ENCODE data around the gene UFC1. TPM values are rescaled to one million over a fixed set of nuclear protein-coding genes. Genes with fewer than 3 reads are reported as not detected.

UFC1 gene
- 43.8 and 68.1 TPM in 2 replicates for total RNA-seq

DNA sequence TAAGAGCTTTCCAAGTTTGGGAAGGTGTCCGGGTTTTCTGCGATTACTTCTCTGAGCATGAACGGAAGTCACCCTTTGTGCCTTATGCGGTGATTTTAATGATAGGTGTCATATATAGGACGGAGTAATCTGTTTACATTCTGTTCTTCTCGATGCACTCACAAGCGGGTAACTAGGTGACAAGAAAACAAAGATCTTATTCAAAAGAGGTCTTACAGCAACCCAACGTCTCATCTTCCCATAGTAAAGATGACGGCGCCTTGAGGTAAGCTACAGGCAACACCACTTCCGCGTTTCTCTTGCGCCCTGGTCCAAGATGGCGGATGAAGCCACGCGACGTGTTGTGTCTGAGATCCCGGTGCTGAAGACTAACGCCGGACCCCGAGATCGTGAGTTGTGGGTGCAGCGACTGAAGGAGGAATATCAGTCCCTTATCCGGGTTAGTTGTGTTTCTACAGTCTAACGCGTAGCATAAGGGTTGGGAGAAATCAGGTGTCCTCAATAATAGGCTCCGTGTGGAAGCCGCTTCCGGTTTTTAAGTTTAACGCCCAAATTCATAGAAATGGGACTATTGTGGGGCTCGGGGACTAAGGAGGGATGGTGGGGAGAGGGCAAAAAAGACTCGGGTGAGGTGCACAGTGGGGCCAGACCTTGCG lies at the start of gene UFC1:
TSS of gene UFC1 (plus strand) at position 297 of the 656 bp plus-strand sequence. CDS start at position 317, 20 bp downstream.

DNA sequence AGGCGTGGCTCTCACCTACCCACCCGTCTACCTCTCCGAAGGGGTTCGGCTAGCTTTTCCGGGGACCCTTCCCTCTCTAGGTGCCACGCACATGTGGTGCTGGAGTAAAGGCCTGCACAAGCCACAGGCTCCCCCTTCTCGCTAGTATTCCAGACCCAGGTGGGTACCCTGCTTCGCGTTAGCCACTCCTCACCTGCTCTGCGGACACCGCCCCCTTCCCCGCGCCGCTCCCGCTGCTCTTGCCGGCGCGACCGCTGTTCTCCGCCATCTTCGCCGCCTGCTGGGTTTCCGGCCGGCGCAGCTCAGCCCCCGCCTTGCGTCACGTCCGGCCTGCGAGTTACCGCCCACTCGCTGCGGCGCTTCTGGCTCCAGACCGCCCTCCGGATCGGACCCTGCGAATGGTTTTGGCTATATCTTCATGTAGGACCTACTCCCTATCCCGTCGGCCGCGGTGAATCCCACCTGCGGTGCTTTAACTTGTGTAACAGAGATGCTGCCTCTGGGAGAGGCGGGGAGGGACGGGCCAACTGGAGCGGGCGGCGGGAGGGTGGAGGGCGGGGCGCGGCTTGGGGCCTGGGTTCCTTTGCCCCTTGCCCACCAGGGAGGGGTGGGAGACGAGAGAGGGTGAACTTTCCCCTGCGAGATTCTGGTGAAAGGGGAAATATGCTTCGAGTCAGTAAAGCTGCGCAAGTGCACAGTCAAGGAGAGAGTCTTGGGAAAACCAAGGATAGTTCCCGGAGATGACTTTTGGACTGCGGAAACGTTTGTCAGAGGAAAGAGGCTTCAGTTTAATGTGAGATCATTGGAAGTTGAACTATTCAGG lies 35.8 kb upstream of the UFC1 start, which contains the start of the genes NIT1 and PFDN2:
TSS of gene NIT1 (plus strand) at position 347 of the 823 bp plus-strand sequence. CDS start at position 419, 72 bp downstream.
TSS of gene PFDN2 (minus strand) at position 279 of the 823 bp plus-strand sequence. CDS start at position 268, 11 bp downstream.

DNA sequence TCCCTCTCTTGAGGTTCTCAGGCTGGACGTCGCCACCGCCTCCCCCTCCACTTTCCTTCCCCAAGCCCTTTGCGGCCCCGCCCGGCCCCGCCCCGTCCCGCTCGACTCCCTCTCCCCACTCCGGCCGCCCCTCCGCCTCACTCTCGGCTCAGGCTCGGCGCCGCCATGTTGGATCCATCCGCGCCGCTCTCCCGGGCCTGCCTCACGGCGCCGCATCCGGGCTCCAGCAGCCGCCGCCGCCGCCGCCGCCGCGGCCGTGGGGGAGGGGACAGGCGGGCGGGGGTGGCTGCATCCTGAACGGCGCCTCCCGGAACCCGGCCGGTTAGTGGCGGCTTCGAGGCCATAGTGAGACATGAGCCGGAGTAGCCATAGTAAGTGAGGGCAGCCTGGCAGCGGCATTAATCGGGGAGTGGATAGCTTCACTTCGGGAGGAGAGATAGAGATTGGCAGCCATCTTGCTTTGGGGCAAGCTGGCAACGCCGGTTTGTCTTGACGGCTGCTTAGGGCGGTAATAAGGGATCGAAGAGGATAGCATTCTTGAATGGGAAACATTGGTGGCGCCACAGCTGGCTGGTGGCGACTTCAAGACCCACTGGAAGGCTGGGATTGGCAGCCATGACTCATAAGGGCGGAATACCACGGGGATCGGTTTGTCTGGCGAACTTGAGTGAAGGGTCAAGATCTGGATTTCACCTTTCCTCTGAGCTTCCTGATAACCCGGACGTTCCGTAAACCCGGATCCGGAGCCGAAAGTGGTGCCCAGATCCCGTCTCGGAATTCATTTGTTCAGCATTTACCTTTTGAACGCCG lies 21.2 kb upstream of the UFC1 start, which contains the start of gene DEDD:
TSS of gene DEDD (minus strand) at position 258 of the 810 bp plus-strand sequence. CDS start 8,205 bp downstream, outside the sequence.

DNA sequence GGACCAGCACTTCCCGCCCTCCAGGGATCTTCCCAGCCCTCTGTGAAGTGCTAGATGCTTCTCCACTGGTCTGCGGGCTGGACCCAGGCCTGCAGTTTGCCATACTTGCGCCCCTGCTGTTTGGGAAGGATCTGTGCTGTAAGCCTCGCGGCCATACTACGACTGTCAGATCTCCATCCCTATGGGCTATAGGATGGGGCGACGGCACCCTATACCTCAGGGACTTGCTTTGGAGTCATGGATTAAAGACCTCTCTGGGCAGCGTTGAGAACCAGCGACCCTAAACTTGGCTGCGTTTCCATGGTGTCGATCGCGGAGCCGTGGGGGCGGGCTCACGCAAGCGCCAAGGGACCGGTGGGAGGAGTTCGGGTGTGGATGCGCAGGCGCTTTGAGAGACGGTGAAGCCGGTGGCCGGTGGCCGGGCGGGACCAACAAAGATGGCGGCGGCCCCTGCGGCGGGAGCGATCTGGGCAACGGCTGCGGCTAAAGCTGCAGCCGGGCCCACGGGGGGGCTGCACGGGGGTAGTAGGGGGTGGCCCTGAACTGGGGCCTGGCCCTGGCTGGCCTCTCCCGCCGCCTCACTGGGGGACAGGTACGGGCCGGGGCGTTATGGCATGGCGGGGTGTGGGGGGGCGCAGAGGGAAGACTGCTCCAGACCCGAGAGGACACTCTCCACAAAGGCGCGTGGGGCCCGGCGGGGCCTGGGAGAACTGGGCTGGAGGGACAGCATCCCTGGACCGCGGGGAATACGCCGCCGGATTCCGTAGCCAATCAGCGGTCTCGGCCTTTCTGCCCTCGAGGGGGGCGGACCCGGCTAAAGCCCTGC lies 5.5 kb downstream of the UFC1 start, which contains the start of gene USP21:
TSS of gene USP21 (plus strand) at position 414 of the 826 bp plus-strand sequence. CDS start 1,141 bp downstream, outside the sequence.

DNA sequence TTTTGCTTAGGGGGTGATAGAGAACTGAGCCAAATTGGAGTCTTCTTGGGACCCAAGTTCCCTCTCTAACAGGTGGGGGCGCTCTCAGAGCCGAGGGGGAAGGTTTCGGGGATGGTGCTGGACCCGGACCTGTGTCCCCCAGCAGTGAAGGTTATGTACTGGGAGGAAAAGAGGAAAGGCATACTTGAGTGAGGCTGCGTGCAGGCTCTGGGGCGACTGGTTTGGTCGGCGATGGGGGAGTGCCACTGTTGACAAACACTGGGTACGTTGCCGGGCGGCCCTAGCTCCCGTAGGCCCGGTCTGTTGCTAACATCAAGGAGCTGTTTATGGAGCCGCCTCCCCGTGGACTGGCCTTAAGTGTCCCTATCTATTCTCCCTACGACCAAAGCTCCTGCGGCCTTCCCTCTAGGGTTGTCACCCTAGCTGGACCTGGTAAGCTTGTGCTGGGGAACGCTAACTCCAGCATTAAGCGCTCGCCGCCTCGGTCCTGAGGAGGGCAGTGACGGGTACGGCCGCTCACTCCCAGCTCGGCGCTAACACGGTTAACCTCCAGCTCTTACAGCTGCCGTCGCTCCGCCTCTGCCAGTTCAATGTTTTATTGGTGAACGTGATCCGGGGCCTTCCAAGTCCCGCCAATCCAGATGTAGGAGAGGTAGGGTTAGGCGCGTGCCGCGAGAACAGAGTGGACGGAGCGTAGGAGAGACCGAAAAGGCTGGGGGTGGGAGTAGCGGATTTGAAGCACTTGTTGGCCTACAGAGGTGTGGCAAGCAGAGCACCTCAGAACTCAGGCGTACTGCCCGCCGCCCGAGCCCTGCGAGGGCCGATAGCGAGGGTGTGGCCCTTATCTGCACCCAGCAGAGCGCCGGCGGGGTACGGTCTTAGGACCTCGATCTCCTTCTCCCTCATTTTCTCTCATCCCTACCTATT lies 12.2 kb downstream of the UFC1 start, which contains the start of gene PPOX:
TSS of gene PPOX (plus strand) at position 685 of the 927 bp plus-strand sequence. CDS start 422 bp downstream, outside the sequence.

DNA sequence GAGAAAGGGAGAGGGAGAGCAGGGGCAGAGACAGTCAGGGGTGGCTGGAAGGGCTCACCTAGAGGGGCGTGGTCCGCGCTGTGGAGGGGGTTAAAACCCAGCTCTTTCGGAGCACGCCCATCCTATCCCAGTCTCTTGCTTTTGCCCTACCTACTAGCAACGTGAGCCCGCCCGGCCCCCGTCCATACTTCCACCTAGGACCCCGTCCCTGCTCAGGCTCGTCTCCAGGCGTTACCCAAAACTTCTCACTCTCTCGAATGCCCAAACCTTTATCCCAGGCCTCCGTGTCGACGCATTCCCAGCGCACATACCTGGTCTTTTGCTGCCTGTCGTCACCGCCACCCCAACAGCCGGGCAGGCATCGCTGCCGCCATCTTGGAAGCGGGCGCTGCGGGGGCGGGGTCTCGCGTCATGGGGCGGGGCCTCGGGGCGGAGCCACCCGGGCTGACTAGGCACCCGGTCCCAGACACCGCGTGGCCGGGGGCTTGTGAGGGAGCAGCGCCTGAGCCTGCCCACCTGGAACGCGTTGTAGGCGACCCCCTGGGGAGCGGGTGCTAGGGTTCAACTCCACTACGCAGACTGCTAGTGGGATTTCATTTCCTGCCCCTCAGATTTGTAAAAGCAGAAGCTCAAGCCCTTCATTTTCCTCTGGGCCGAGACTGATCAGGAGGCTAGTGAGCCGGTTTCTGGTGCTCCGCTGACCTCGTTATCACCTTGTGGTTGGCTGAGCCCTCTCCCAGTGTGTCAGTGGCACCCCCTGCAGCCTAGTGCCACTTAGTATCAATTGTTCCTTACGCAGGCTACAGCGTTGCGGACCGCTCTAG lies 23.5 kb downstream of the UFC1 start, which contains the start of gene B4GALT3:
TSS of gene B4GALT3 (minus strand) at position 396 of the 824 bp plus-strand sequence. CDS start 1,447 bp downstream, outside the sequence.

DNA sequence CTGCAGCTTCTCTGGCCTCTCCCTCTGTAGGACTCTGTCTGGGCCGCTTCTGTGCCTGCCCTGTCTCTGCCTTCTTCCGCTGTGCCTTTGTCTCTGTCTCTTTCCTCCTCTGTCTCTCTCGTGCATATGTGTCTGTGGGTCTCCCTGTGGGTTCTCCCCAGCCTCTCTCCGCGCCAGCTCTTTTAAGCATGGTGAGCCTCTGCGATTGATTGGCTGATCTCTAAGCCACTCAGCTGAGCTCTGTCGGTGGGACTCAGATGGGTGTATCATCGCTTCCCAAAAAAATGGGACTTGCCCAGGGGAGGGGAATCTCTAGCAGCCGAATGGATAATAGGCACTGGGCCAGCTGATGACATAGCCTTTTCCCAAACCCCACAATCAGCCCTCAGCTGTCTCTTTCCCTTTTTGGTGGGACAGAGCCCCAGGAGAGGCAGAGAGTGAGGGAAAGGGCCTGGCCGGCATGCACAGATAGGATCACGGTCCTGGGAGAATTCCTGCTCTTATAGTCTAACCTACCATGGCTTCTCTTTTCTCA lies 45.2 kb downstream of the UFC1 start, which contains the start of gene ADAMTS4:
TSS of gene ADAMTS4 (minus strand) at position 158 of the 535 bp plus-strand sequence. CDS start 427 bp downstream, outside the sequence.

DNA sequence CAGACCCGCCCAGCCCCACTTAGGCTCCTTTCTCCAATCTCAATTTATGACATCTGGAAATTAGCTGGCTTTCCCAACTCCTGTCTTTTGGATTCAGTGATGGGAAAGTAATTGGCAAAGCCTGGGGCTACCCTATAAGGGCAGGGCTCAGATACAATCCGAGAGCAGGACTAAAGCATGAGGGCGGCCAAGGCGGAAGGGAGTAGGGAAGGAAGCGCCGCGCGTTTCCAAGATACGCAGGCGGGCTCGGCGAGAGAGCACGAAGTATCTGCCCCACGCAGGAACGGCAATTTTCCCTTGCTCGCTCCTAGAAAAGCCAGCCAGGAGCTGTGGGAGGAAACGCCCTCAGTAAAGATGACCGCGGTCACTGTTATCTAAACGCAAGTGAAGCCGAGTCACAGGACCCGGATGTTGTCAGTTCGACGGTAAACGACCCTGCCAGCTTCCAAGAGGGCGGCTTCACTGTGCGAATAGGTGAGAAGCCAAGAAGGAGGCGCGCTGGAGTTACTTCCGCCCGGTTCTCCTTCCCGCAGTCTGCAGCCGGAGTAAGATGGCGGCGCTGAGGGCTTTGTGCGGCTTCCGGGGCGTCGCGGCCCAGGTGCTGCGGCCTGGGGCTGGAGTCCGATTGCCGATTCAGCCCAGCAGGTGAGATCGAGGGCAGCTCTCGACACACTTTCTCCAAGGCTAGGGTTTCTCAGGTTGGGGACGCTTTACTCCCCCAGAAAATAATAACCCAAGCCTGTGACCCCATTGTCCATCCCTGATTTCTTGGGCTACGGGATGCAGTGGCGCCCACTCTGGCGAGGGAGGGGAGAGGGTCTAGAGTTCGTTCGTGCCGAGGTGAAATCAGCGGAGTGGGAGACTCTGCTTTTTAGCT lies 48.3 kb downstream of the UFC1 start, which contains the start of gene NDUFS2:
TSS of gene NDUFS2 (plus strand) at position 532 of the 877 bp plus-strand sequence. CDS start at position 551, 19 bp downstream.

Other genes with a start within 250 kb of the UFC1 start
- gene ITLN2, start 199.2 kb upstream of the UFC1 start, total RNA-seq = not detected in 2 replicates
- gene F11R, start 132.8 kb upstream of the UFC1 start, total RNA-seq = 117 and 131 TPM in 2 replicates
- gene TSTD1, start 115.0 kb upstream of the UFC1 start, total RNA-seq = 110 and 112 TPM in 2 replicates
- 39.4 and 40.9 TPM in 2 replicates for gene USF1, start 108.0 kb upstream of the UFC1 start, total RNA-seq
- 0.19 and 0.28 TPM in 2 replicates for gene ARHGAP30, start 84.1 kb upstream of the UFC1 start, total RNA-seq
- gene NECTIN4, start 64.4 kb upstream of the UFC1 start, total RNA-seq = 43.1 and 50.0 TPM in 2 replicates
- gene KLHDC9, start 55.6 kb upstream of the UFC1 start, total RNA-seq = 3.3 and 6.5 TPM in 2 replicates
- 76.4 and 100 TPM in 2 replicates for gene PFDN2, start 35.9 kb upstream of the UFC1 start, total RNA-seq
- gene NIT1, start 35.9 kb upstream of the UFC1 start, total RNA-seq = 32.2 and 35.6 TPM in 2 replicates
- 14.2 and 23.0 TPM in 2 replicates for gene DEDD, start 21.3 kb upstream of the UFC1 start, total RNA-seq
- gene USP21, start 5.5 kb downstream of the UFC1 start, total RNA-seq = 10.2 and 11.5 TPM in 2 replicates
- gene PPOX, start 12.4 kb downstream of the UFC1 start, total RNA-seq = 12.6 and 14.7 TPM in 2 replicates
- gene B4GALT3, start 23.5 kb downstream of the UFC1 start, total RNA-seq = 31.2 and 35.7 TPM in 2 replicates
- gene ADAMTS4, start 45.1 kb downstream of the UFC1 start, total RNA-seq = 0.05 and 0.07 TPM in 2 replicates
- 87.7 and 96.5 TPM in 2 replicates for gene NDUFS2, start 48.4 kb downstream of the UFC1 start, total RNA-seq
- gene FCER1G, start 61.3 kb downstream of the UFC1 start, total RNA-seq = 0.42 TPM in 1 of 2 replicates, not detected in the other
- gene APOA2, start 69.7 kb downstream of the UFC1 start, total RNA-seq = not detected in 2 replicates
- gene TOMM40L, start 72.1 kb downstream of the UFC1 start, total RNA-seq = 11.2 and 14.1 TPM in 2 replicates
- gene NR1I3, start 84.2 kb downstream of the UFC1 start, total RNA-seq = not detected in 2 replicates
- 1.3 and 1.9 TPM in 2 replicates for gene PCP4L1, start 104.8 kb downstream of the UFC1 start, total RNA-seq
- gene MPZ, start 156.0 kb downstream of the UFC1 start, total RNA-seq = 1.2 and 2.2 TPM in 2 replicates
- gene SDHC, start 160.4 kb downstream of the UFC1 start, total RNA-seq = 45.1 and 53.2 TPM in 2 replicates
- not detected in 2 replicates for gene CFAP126, start 213.9 kb downstream of the UFC1 start, total RNA-seq

Measured in airway epithelial cell (primary cell).